Mesendoderm (in vitro differentiated cells): ENCODE data around the gene DCAF15.

ENCODE experiments used
- DNase-seq: peaks from one replicate; pipeline ENCODE4 v3.0.0; 2013
- H2AK5ac ChIP-seq: 2 replicates; pipeline ENCODE4 v1.6.1; 2013; ENCODE audit warnings: low read length, inconsistent platforms
- H2BK120ac ChIP-seq: 2 replicates; pipeline ENCODE4 v1.6.1; 2013; ENCODE audit warnings: low read depth, mild to moderate bottlenecking, low read length, moderate library complexity, mixed read lengths
- H2BK15ac ChIP-seq: replicated peaks from 2 replicates; pipeline ENCODE4 v1.6.1; 2013; ENCODE audit warnings: low read depth, mild to moderate bottlenecking, moderate library complexity
- H2BK5ac ChIP-seq: 2 replicates; pipeline ENCODE4 v1.6.1; 2013; ENCODE audit warnings: low read length, inconsistent platforms
- H3K18ac ChIP-seq: 2 replicates; pipeline ENCODE4 v1.6.1; 2013; ENCODE audit warnings: mild to moderate bottlenecking, low read length, mixed read lengths
- H3K23ac ChIP-seq: one replicate; pipeline ENCODE4 v1.6.1; 2013; ENCODE audit warnings: low read length
- H3K27ac ChIP-seq: 2 replicates; pipeline ENCODE4 v1.5.1; 2013; ENCODE audit warnings: low read depth, mild to moderate bottlenecking, inconsistent platforms, low read length, moderate library complexity
- H3K27me3 ChIP-seq: 2 replicates; pipeline ENCODE4 v1.6.1; 2013; ENCODE audit warnings: low read length, control low read depth, mild to moderate bottlenecking, inconsistent platforms; ENCODE audit not compliant: insufficient read depth, poor library complexity
- H3K36me3 ChIP-seq: 2 replicates; pipeline ENCODE4 v1.6.1; 2013; ENCODE audit warnings: low read length, inconsistent platforms; ENCODE audit not compliant: control insufficient read depth, insufficient read depth
- H3K4ac ChIP-seq: one replicate; pipeline ENCODE4 v1.6.1; 2013; ENCODE audit warnings: low read depth, mild to moderate bottlenecking, low read length, moderate library complexity
- H3K4me1 ChIP-seq: 2 replicates; pipeline ENCODE4 v1.6.1; 2013; ENCODE audit warnings: low read depth, low read length, inconsistent platforms; ENCODE audit not compliant: control insufficient read depth
- H3K4me2 ChIP-seq: 2 replicates; pipeline ENCODE4 v1.6.1; 2013; ENCODE audit warnings: low read length
- H3K4me3 ChIP-seq: 2 replicates; pipeline ENCODE4 v1.5.1; 2013; ENCODE audit warnings: mild to moderate bottlenecking, low read length
- H3K56ac ChIP-seq: one replicate; pipeline ENCODE4 v1.6.1; 2013; ENCODE audit warnings: low read length
- H3K79me1 ChIP-seq: 2 replicates; pipeline ENCODE4 v1.6.1; 2013; ENCODE audit warnings: low read length, inconsistent platforms
- H3K79me2 ChIP-seq: 2 replicates; pipeline ENCODE4 v1.6.1; 2013; ENCODE audit warnings: mild to moderate bottlenecking, low read length; ENCODE audit not compliant: control insufficient read depth, insufficient read depth
- H3K9ac ChIP-seq: 2 replicates; pipeline ENCODE4 v1.6.1; 2013; ENCODE audit warnings: low read length, inconsistent platforms
- H4K5ac ChIP-seq: one replicate; pipeline ENCODE4 v1.6.1; 2013; ENCODE audit warnings: low read length
- H4K8ac ChIP-seq: one replicate; pipeline ENCODE4 v1.6.1; 2013; ENCODE audit warnings: low read depth, mild to moderate bottlenecking, control low read depth, low read length, moderate library complexity
- WGBS: extraction: QIAGEN DNeasy Blood & Tissue Kit; methylation state at CpG from one replicate; pipeline ENCODE4 v1.1.7; 2013; ENCODE audit warnings: low lambda C conversion rate, missing lambda C conversion rate; ENCODE audit not compliant: insufficient coverage; ENCODE audit errors: extremely low coverage; 5-methylcytosine and 5-hydroxymethylcytosine counted together

The DCAF15 gene

DNA sequence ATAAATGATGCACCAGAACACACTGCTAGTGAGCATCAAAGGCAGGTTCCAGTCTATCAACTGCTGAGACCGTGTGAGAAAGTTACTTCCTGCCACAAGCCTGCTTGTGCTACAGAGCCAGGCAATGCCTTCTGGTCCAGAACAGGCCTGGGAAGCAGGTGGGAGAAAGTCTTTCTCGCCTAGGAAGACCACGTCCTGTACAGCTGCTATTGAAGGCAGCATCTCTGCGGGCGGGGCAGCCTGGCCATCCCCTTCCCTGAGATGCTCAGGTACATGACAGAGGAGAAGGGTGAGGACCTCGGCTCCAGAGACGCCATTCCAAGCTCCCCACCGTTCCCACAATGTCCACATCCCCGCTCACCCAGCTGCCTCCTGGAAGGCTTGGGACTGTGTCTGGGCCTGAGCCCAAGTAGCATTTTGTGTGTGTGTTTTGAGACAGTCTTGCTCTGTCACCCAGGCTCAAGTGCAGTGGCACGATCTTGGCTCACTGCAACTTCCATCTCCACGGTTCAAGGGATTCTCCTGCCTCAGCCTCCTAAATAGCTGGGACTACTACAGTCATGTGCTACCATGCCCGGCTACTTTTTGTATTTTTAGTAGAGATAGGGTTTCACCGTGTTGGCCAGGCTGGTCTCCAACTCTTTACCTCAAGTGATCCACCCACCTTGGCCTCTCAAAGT lies 50.4 kb downstream of the DCAF15 start:
- H3K4me3 ChIP-seq, result no peak overlapping the region
- no peak overlapping the region for H2BK15ac ChIP-seq
- H3K4me2 ChIP-seq, result no peak overlapping the region
- H3K56ac ChIP-seq, result no peak overlapping the region
- no peaks in the 10 kb centered on the region for H3K4me1 ChIP-seq
- no peaks in the 10 kb centered on the region for H3K27me3 ChIP-seq
- H4K8ac ChIP-seq, result no peak overlapping the region
- H3K23ac ChIP-seq, result no peak overlapping the region
- H3K18ac ChIP-seq, result no peak overlapping the region
- H3K79me1 ChIP-seq, result peaks cover 14% of the 10 kb centered on the region
- H3K4ac ChIP-seq, result no peak overlapping the region
- no peak overlapping the region for H2AK5ac ChIP-seq
- H3K27ac ChIP-seq, result no peak overlapping the region
- no peak overlapping the region for H4K5ac ChIP-seq
- no peak overlapping the region for H2BK5ac ChIP-seq
- peaks cover 7% of the 10 kb centered on the region for H3K79me2 ChIP-seq
- H3K36me3 ChIP-seq, result no peaks in the 10 kb centered on the region
- no peak overlapping the region for H3K9ac ChIP-seq
- no CpG with 5 or more reads among the region's 13 CpGs for WGBS
- no peak for DNase-seq
- no peak overlapping the region for H2BK120ac ChIP-seq

DNA sequence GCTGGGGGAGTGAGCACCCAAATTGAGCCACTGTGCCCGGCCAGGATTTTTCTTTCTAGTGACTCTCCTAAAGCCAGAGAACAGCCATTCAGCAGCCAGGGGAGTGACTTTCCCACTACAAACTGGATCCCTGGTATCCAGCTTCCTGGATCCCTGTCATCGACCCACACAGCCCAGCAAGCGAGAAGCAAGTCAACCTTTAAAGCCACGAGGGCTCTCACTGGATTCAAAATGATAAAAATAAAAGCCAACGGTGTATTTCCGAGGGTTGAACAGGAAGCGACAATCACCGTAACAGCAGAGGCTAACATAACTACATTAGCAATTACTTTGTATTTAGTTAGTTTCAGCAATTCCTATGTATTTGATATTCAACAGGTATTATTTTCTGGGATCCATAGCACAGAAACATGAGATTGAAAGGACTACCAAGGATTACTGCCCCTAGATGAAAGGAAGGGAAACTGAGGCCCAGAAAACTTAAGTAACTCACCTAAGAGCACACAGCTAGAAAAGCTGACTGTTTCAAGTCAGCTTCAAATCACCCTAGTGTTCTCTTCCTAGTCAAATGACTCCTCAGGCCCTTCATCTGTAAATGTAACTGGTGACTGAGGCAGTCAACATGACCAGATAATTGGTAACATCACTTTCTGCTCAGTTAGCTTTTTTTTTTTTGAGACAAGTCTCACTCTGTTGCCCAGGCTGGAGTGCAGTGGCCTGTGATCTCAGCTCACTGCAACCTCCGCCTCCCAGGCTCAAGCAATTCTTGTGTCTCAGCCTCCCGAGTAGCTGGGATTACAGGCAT lies 51.1 kb downstream of the DCAF15 start:
- H2BK5ac ChIP-seq, result no peak overlapping the region
- peaks cover 14% of the 10 kb centered on the region for H3K79me1 ChIP-seq
- no peak overlapping the region for H2BK15ac ChIP-seq
- no peak overlapping the region for H3K4me3 ChIP-seq
- no peak overlapping the region for H3K4ac ChIP-seq
- H3K27ac ChIP-seq, result no peak overlapping the region
- peaks cover 7% of the 10 kb centered on the region for H3K79me2 ChIP-seq
- no peaks in the 10 kb centered on the region for H3K27me3 ChIP-seq
- DNase-seq, result no peak
- no peaks in the 10 kb centered on the region for H3K4me1 ChIP-seq
- no peak overlapping the region for H2BK120ac ChIP-seq
- H2AK5ac ChIP-seq, result no peak overlapping the region
- WGBS, result no CpG with 5 or more reads among the region's 10 CpGs
- H3K56ac ChIP-seq, result peak overlapping the region; percentile 2
- no peak overlapping the region for H4K5ac ChIP-seq
- H3K4me2 ChIP-seq, result no peak overlapping the region
- no peak overlapping the region for H3K9ac ChIP-seq
- no peaks in the 10 kb centered on the region for H3K36me3 ChIP-seq
- no peak overlapping the region for H4K8ac ChIP-seq
- no peak overlapping the region for H3K18ac ChIP-seq
- no peak overlapping the region for H3K23ac ChIP-seq

DNA sequence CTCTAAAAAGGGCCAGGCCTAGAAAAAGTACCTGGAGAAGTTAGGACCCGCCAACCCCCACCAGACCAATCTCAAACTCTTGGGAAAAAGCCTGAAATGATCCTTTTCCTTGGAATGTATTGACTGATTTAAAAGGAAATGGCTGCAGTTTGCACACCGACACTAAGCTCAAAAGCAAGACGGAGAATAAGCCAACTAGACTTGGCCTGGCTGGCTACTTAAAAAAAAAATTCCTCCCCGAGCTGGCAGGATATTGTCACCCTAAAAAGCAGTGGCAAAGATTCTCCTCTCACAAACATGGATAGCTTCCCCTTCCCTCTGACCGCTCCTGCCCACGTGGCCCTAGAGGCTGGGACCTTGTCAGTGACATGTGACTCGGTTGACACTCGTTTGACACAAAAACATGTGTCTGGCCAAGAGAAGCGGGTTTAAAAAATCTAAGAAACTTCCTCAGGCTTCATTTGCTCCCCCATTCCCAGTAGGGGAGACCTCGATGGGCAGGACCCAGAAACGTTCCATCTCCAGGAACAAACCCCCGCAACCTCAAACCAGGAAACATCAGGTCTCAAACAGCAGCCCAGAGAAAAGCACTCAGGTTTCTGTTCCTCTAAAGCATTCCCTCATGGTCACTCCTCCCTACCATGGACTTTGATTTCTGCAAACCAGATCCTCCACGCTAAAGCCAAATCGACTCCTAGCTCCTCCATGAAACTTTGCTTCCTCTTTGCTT lies 52.5 kb downstream of the DCAF15 start:
- peak overlapping the region; percentile 30 for H3K56ac ChIP-seq
- H3K4me1 ChIP-seq, result no peaks in the 10 kb centered on the region
- H3K79me2 ChIP-seq, result peaks cover 7% of the 10 kb centered on the region
- H3K4me2 ChIP-seq, result no peak overlapping the region
- no peak for DNase-seq
- no peak overlapping the region for H3K4ac ChIP-seq
- WGBS, result no CpG with 5 or more reads among the region's 14 CpGs
- H3K9ac ChIP-seq, result no peak overlapping the region
- H4K5ac ChIP-seq, result no peak overlapping the region
- H3K23ac ChIP-seq, result no peak overlapping the region
- H2BK5ac ChIP-seq, result no peak overlapping the region
- no peak overlapping the region for H2AK5ac ChIP-seq
- H4K8ac ChIP-seq, result no peak overlapping the region
- peaks cover 10% of the 10 kb centered on the region for H3K79me1 ChIP-seq
- no peak overlapping the region for H3K27ac ChIP-seq
- H2BK15ac ChIP-seq, result no peak overlapping the region
- no peak overlapping the region for H3K18ac ChIP-seq
- no peak overlapping the region for H2BK120ac ChIP-seq
- H3K27me3 ChIP-seq, result no peaks in the 10 kb centered on the region
- H3K36me3 ChIP-seq, result no peaks in the 10 kb centered on the region
- no peak overlapping the region for H3K4me3 ChIP-seq

DNA sequence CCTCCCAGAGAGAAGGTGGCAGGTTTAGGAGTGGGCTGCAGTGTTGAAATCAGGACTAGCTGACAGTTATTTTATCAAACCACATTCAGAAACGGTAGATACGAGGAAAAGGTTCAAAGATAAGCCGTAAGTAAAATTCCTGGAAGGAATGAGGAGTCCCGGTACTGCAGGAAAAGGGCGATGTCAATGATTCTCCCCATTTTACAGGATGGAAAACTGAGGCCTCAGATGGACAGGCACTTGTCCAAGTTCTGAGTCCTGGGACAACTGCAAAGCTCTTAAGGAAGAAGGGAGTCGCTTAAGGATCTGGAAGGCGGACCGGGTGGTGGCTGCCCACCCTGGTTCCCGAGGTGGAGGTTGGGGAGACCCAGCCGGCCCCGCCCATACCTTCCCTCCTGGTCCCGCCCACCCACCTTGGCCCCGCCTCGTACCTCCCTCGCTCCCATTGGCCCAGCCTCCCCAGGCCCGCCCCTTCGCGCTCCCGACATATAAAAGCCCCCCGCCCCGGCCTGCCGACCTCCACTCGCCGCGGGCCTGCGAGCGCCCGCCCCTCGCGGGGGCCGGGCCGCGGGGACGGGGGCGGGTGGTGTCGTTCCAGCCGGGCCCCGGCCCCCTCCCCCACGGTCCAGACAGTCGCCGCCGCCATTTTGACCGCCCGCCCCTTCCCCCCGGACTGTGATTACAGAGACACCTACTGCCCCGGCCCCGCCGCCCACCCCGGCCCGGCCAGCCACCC lies 53.2 kb downstream of the DCAF15 start:
- H3K18ac ChIP-seq, result peak overlapping the region; percentile 99
- no peak overlapping the region for H2BK120ac ChIP-seq
- H3K79me1 ChIP-seq, result peaks cover 8% of the 10 kb centered on the region
- no peak overlapping the region for H2BK15ac ChIP-seq
- peak overlapping the region; percentile 95 for H4K8ac ChIP-seq
- peak overlapping the region; percentile 69 for H3K9ac ChIP-seq
- H3K79me2 ChIP-seq, result peaks cover 7% of the 10 kb centered on the region
- H3K27me3 ChIP-seq, result no peaks in the 10 kb centered on the region
- no peak overlapping the region for H2AK5ac ChIP-seq
- peak overlapping the region; percentile 98 for H3K4ac ChIP-seq
- H3K4me2 ChIP-seq, result no peak overlapping the region
- H3K36me3 ChIP-seq, result no peaks in the 10 kb centered on the region
- H3K4me3 ChIP-seq, result peak overlapping the region; percentile 62
- peak overlapping the region; percentile 78 for H3K27ac ChIP-seq
- WGBS, result no CpG with 5 or more reads among the region's 50 CpGs
- peak; percentile 94 for DNase-seq
- H4K5ac ChIP-seq, result no peak overlapping the region
- H3K4me1 ChIP-seq, result no peaks in the 10 kb centered on the region
- H2BK5ac ChIP-seq, result no peak overlapping the region
- H3K23ac ChIP-seq, result no peak overlapping the region
- peak overlapping the region; percentile 82 for H3K56ac ChIP-seq

DNA sequence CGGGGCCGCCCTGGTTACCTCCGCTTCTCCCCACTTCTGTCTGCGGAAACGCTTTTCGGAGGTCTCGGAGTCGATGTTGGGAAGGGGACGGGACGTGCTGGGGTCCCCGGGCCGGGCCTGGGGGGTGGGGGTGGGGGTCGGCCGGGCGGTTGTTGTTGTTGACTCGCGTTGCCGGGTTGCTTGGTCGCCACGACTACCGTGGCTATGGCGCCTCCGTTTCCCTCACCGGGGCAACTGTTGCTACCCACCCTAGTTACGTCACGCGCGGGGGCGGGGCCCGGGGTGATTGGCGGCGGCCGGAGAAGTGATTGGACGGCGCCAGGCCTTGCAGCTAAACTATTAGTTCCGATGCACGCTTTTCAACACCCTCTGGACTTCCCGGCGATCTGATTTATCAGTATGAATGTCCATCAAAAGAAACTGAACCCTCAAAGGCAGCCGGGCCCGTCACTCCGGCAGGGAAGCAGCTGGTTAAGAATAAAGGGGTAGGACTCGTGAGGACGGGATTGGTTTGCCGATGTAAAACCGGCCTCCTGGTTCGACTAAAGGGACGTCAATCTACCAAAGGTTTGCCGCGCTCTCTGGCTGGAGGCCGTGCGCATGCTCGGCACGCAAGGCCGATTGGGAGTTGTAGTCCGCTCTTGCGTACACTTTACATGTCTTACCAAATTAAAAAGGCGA lies 53.9 kb downstream of the DCAF15 start, which contains the start of gene RFX1:
RFX1 (minus strand) TSS at position 236 of the 681 bp plus-strand sequence. CDS start 12,477 bp downstream, outside the sequence.
- WGBS, result no CpG with 5 or more reads among the region's 58 CpGs
- H3K23ac ChIP-seq, result no peak within 1 kb of the TSS
- H3K9ac ChIP-seq, result peak within 1 kb of the TSS; percentile 86
- H2BK15ac ChIP-seq, result no peak within 1 kb of the TSS
- H2BK5ac ChIP-seq, result peak within 1 kb of the TSS; percentile 86
- H3K79me2 ChIP-seq, result peaks cover 5% of the 10 kb centered on the region
- peak within 1 kb of the TSS; percentile 82 for H3K27ac ChIP-seq
- H3K4me2 ChIP-seq, result peak within 1 kb of the TSS; percentile 66
- no peaks in the 10 kb centered on the region for H3K27me3 ChIP-seq
- no peak within 1 kb of the TSS for H2AK5ac ChIP-seq
- peak within 1 kb of the TSS; percentile 98 for H3K4ac ChIP-seq
- peak; percentile 100 for DNase-seq
- H3K18ac ChIP-seq, result peak within 1 kb of the TSS; percentile 99
- H4K5ac ChIP-seq, result no peak within 1 kb of the TSS
- H2BK120ac ChIP-seq, result no peak within 1 kb of the TSS
- H3K4me3 ChIP-seq, result peak within 1 kb of the TSS; percentile 76
- peak within 1 kb of the TSS; percentile 85 for H3K56ac ChIP-seq
- no peaks in the 10 kb centered on the region for H3K36me3 ChIP-seq
- peaks cover 6% of the 10 kb centered on the region for H3K79me1 ChIP-seq
- H3K4me1 ChIP-seq, result no peaks in the 10 kb centered on the region
- peak within 1 kb of the TSS; percentile 95 for H4K8ac ChIP-seq
